Spleen (tissue), 7 donors: ENCODE data around the gene PCYT2.

Experiments used
- POLR2A ChIP-seq, 3 donors: fragments of 450-650 bp; IDR thresholded peaks; one replicate each; pipeline ENCODE4 v1.5.1; 2017; ENCODE audit warnings: antibody characterized with exemption in 3 of 3, mild to moderate bottlenecking in 1 of 3
- POLR2AphosphoS5 ChIP-seq, 3 donors: sonication (generic); formaldehyde crosslinking; IDR thresholded peaks; one replicate each; pipeline ENCODE4 v1.5.1; 2017; ENCODE audit warnings: antibody characterized with exemption in 3 of 3
- TF ChIP-seq, protein P1 (sequence below), 11 experiments: fragments of 200-600 bp in 7 of 11; fragments of 450-650 bp in 4 of 11; sonication (generic) in 4 of 11; IDR thresholded peaks in 8 of 11; conservative IDR thresholded peaks in 3 of 11; 1 replicate in 7 of 11; 2 replicates in 4 of 11; pipeline versions ENCODE4 v1.4.0 to v1.8.0; 2016 to 2021; ENCODE audit warnings: antibody characterized with exemption in 11 of 11, inconsistent platforms in 4 of 11, mild to moderate bottlenecking in 1 of 11
- donor health status: DM: no; HTN: no; CAD: no; lungs with moderate emphysema.
- donor health status: DM: no; HTN: no; CAD: no.
- donor health status: DM: no; HTN: no; CAD: no.

DNA sequence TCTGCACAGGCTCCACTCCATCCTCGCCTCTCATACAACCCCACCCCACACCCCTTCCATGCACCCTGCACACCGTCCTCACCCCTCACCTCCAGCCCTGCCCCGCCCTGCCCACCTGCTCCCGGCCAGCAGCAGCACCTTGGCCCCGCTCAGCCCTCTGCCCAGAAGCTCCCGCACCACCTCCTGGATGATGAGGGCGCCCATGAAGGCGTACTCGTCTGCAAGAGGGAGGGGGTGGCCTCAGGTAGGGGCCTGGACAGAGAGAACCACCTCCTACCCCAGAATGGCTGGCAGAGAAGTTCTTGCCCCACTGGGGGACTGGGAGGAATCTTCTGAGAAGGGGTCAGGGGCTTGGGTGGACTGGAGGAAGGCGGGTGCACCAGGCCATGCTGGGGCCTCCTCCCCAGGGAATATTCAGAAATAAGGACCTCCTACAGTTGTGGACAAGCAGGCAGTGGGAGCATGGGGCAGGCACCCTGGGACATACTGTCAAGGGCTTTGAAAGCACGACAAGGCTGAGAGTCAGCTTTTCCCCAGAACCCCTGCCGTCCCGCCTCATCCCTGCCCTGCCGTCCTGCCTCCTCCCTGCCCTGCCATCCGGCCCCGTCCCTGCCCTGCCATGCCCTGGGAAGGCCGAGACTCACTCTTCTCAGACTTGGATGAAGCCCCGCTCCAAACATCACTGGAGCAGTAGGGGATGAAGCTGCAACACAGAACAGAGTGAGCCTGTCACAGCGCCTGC is 46.7 kb upstream of the PCYT2 start:
- TF ChIP-seq, protein P1, sequence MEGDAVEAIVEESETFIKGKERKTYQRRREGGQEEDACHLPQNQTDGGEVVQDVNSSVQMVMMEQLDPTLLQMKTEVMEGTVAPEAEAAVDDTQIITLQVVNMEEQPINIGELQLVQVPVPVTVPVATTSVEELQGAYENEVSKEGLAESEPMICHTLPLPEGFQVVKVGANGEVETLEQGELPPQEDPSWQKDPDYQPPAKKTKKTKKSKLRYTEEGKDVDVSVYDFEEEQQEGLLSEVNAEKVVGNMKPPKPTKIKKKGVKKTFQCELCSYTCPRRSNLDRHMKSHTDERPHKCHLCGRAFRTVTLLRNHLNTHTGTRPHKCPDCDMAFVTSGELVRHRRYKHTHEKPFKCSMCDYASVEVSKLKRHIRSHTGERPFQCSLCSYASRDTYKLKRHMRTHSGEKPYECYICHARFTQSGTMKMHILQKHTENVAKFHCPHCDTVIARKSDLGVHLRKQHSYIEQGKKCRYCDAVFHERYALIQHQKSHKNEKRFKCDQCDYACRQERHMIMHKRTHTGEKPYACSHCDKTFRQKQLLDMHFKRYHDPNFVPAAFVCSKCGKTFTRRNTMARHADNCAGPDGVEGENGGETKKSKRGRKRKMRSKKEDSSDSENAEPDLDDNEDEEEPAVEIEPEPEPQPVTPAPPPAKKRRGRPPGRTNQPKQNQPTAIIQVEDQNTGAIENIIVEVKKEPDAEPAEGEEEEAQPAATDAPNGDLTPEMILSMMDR (IDR thresholded peaks at IDR 0.05 in 8 of 11, conservative IDR thresholded peaks at IDR 0.05 in 3 of 11), result no peak
- no peak for TF ChIP-seq POLR2A (IDR thresholded peaks at IDR 0.05)
- no peak for TF ChIP-seq POLR2AphosphoS5 (IDR thresholded peaks at IDR 0.05)
